Loucy (cell line): ENCODE results near the gene PHRF1.

Experiments
- EZH2phosphoT487 ChIP-seq: fragments of 200-600 bp; IDR thresholded peaks from 2 replicates; pipeline ENCODE4 v1.6.1; 2018; ENCODE audit warnings: antibody characterized with exemption, mild to moderate bottlenecking, moderate library complexity, borderline replicate concordance
- TF ChIP-seq, protein P1 (sequence below): fragments of 200-600 bp; sonication (generic); conservative IDR thresholded peaks from 2 replicates; pipeline ENCODE4 v1.5.1; 2014; ENCODE audit warnings: mild to moderate bottlenecking, antibody characterized with exemption, low read length

DNA sequence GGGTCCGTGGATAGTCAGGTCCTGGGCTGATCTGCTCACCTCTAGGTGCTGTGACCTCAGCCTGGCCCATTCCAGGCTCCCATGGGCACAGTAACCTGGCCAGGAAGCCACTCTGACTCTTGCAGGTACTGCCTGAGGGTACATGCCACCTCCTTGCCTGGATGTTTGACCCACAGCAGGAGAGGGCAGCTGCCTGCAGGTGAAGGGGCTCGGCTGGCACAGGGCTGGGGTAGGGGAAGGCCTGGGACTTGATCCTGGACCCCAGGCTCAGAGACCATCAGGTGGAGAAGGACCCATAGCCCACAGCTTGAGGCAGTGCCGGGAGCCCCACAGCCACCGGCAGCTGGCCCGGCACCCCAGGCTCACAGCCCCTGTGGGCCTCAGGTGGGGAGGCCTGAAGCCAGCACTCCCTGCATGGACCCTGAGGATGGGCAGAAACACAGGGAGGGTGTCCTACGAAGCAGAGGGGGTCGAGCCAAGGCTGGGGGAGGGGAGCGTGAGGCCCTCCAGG lies 36.2 kb upstream of the PHRF1 start:
- TF ChIP-seq, protein P1, sequence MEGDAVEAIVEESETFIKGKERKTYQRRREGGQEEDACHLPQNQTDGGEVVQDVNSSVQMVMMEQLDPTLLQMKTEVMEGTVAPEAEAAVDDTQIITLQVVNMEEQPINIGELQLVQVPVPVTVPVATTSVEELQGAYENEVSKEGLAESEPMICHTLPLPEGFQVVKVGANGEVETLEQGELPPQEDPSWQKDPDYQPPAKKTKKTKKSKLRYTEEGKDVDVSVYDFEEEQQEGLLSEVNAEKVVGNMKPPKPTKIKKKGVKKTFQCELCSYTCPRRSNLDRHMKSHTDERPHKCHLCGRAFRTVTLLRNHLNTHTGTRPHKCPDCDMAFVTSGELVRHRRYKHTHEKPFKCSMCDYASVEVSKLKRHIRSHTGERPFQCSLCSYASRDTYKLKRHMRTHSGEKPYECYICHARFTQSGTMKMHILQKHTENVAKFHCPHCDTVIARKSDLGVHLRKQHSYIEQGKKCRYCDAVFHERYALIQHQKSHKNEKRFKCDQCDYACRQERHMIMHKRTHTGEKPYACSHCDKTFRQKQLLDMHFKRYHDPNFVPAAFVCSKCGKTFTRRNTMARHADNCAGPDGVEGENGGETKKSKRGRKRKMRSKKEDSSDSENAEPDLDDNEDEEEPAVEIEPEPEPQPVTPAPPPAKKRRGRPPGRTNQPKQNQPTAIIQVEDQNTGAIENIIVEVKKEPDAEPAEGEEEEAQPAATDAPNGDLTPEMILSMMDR, result no peak
- no peak for TF ChIP-seq EZH2phosphoT487
